Type B pancreatic cell (in vitro differentiated cells): Measurements from ENCODE around the gene TUT7. TPM values are rescaled to one million over a fixed set of nuclear protein-coding genes. Genes with fewer than 3 reads are reported as not detected.
"Not testable (repeated sequence)": the region's sequence is repeated elsewhere in the genome, so short reads cannot be mapped to it uniquely, and the experiment has no call there.

Experiments
- DNase-seq: peaks from one replicate; pipeline ENCODE4 v3.0.0; 2021; ENCODE audit warnings: mixed read lengths; ENCODE audit not compliant: unreplicated experiment; ENCODE audit errors: extremely low spot score
- H3K27ac Mint-ChIP-seq: 2 replicates; pipeline ENCODE4 v1.8.0; 2021; ENCODE audit warnings: mild to moderate bottlenecking, mixed read lengths
- H3K27me3 Mint-ChIP-seq: 2 replicates; pipeline ENCODE4 v1.8.0; 2021; ENCODE audit warnings: mixed read lengths
- H3K36me3 Mint-ChIP-seq: 2 replicates; pipeline ENCODE4 v1.8.0; 2021; ENCODE audit warnings: mixed read lengths
- H3K4me1 Mint-ChIP-seq: one replicate; pipeline ENCODE4 v1.8.0; 2021; ENCODE audit warnings: mixed read lengths; ENCODE audit not compliant: unreplicated experiment
- H3K4me3 Mint-ChIP-seq: 2 replicates; pipeline ENCODE4 v1.8.0; 2021; ENCODE audit warnings: mild to moderate bottlenecking, mixed read lengths
- H3K9me3 Mint-ChIP-seq: 2 replicates; pipeline ENCODE4 v1.8.0; 2021; ENCODE audit warnings: mixed read lengths
- CTCF ChIP-seq: fragments of 200-600 bp; sonication (generic); conservative IDR thresholded peaks from 2 replicates; pipeline ENCODE4 v1.5.0; 2021; ENCODE audit warnings: antibody characterized with exemption, mild to moderate bottlenecking
- total RNA-seq: library from RNA; stranded (reverse); gene quantifications from 2 replicates; pipeline ENCODE4 v1.2.1, GENCODE V29; 2021; ENCODE audit warnings: low replicate concordance

The TUT7 gene
- total RNA-seq, 1 donor from 2014 or later = 26.5 TPM

GRCh38 chr9:86324308-86324707 is 29.9 kb downstream of the TUT7 start:
- peaks cover 17% of the 10 kb centered on the region for H3K36me3 Mint-ChIP-seq
- H3K4me3 Mint-ChIP-seq = no peak overlapping the region
- no peak for TF ChIP-seq CTCF
- no peaks in the 10 kb centered on the region for H3K4me1 Mint-ChIP-seq
- no peak for DNase-seq
- H3K27ac Mint-ChIP-seq = no peak overlapping the region
- H3K9me3 Mint-ChIP-seq = no peaks in the 10 kb centered on the region
- H3K27me3 Mint-ChIP-seq = no peaks in the 10 kb centered on the region

- no peak for TF ChIP-seq CTCF
- Mint-ChIP-seq H3K36me3 (peaks cover 24% of the 10 kb centered on the region), H3K4me3 (no peak overlapping the region), H3K27ac (peak overlapping the region; percentile 32), H3K27me3 (no peaks in the 10 kb centered on the region), H3K4me1 (no peaks in the 10 kb centered on the region), H3K9me3 (no peaks in the 10 kb centered on the region)
- DNase-seq = no peak
These were observed 31.1 kb downstream of the TUT7 start for GRCh38 chr9:86322973-86323644.

GRCh38 chr9:86321373-86321772 is 32.8 kb downstream of the TUT7 start:
- Mint-ChIP-seq H3K36me3 (peaks cover 28% of the 10 kb centered on the region), H3K4me3 (no peak overlapping the region), H3K27me3 (no peaks in the 10 kb centered on the region), H3K9me3 (no peaks in the 10 kb centered on the region), H3K4me1 (no peaks in the 10 kb centered on the region), H3K27ac (peak overlapping the region; percentile 69)
- no peak for DNase-seq
- no peak for TF ChIP-seq CTCF

GRCh38 chr9:86318187-86318586 is 36.0 kb downstream of the TUT7 start:
- Mint-ChIP-seq H3K27me3 (no peaks in the 10 kb centered on the region), H3K4me3 (no peak overlapping the region), H3K4me1 (no peaks in the 10 kb centered on the region), H3K27ac (no peak overlapping the region), H3K36me3 (peaks cover 49% of the 10 kb centered on the region), H3K9me3 (no peaks in the 10 kb centered on the region)
- no peak for TF ChIP-seq CTCF
- no peak for DNase-seq

GRCh38 chr9:86315078-86315477 is 39.1 kb downstream of the TUT7 start:
- Mint-ChIP-seq H3K4me1 (no peaks in the 10 kb centered on the region), H3K9me3 (no peaks in the 10 kb centered on the region), H3K4me3 (no peak overlapping the region), H3K27ac (no peak overlapping the region), H3K27me3 (no peaks in the 10 kb centered on the region), H3K36me3 (peaks cover 57% of the 10 kb centered on the region)
- no peak for DNase-seq
- TF ChIP-seq CTCF = no peak

- H3K4me3 Mint-ChIP-seq, DNase-seq, H3K4me1 Mint-ChIP-seq, H3K27me3 Mint-ChIP-seq, H3K27ac Mint-ChIP-seq, H3K9me3 Mint-ChIP-seq: not testable (repeated sequence)
- peaks cover 60% of the 10 kb centered on the region for H3K36me3 Mint-ChIP-seq
These were observed 41.3 kb downstream of the TUT7 start for GRCh38 chr9:86312959-86313358.
